Measurements from ENCODE around the gene S100PBP.
A peak's percentile ranks its signal among the peaks of the same experiment; 100 is the strongest.

The S100PBP gene

DNA sequence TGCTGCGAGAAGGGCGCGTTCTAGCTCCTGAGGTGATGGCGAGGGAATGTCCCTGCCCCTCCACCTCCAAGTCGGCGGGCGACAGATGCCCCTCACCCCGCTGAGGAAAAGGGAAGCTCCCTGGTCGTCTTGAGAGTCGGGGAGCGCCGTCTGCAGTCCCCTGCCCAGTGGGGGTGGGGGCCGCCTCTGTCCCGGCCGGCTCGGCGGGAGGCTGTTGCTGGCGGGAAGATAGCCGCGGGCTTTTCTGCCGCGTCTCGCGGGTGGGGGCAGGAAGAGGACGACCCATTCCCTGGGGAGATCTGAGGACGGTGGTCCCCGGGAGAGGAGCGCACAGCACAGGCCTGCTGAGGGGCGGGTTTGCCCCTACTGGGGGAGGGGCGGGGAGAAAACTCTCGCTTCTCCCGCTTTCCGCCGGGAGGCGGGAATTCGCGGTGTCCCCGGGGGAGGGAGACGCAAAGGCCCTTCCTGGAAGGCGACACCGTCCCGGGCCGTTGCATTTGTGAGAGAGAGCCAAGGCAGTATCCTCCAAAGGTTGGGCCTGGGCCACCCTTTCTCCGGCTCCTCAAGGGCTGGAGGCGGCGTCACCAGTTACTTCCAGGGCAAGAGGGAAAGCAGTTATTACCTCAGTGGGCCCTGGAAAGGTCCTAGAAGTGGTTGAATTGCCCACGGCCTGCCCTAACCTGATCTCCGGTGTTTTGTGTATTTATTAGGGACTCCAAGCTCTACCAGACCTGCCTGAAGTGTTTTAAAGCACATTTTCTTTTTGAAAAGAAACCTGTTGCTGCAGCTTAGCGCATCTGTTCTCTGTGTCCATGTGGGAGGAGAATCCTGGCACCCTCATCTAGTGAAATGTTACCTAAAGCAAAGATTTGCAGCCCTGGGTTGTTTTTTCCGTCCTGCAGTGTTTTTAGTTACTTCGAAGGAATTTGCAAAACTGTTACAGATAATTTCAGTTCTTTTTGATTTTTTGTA is 648 bp downstream of the S100PBP start:
- FAIRE-seq = no peak
- no peak for DNase-seq (ENCODE audit: insufficient read length, low spot score)
- TF ChIP-seq CTCF (IDR thresholded peaks at IDR 0.05; ENCODE audit: insufficient read depth, missing control alignments) = no peak

GRCh38 chr1:32818804-32819541 is 1.5 kb downstream of the S100PBP start:
- DNase-seq (ENCODE audit: insufficient read length, low spot score) = no peak
- no peak for TF ChIP-seq CTCF (IDR thresholded peaks at IDR 0.05; ENCODE audit: insufficient read depth, missing control alignments)
- no peak for FAIRE-seq

DNA sequence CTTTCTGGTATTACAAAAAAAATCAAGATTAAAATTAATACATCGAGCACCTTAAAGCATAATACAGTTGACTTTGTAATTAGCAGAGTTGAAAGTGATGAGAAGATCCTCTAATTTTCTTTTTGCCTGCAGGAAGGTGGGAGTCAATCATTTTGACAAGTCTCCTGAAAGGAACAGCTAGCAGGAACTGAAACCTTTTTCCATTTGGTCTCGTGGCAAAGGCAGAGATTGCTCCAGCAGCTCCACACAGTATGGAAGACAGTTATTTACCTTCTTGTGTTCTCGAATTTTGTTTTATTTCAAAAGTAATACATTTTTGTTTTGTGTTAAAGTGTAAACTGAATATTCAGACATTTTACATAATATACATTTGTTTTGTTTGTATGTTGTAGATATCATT is 7.7 kb downstream of the S100PBP start:
- FAIRE-seq = no peak
- no peak for DNase-seq (ENCODE audit: insufficient read length, low spot score)
- no peak for TF ChIP-seq CTCF (IDR thresholded peaks at IDR 0.05; ENCODE audit: insufficient read depth, missing control alignments)

- DNase-seq (ENCODE audit: insufficient read length, low spot score) (no peak), FAIRE-seq (no peak)
- peak; percentile 39 for TF ChIP-seq CTCF (IDR thresholded peaks at IDR 0.05; ENCODE audit: insufficient read depth, missing control alignments)
These were observed 10.9 kb downstream of the S100PBP start for GRCh38 chr1:32828341-32828740.

DNA sequence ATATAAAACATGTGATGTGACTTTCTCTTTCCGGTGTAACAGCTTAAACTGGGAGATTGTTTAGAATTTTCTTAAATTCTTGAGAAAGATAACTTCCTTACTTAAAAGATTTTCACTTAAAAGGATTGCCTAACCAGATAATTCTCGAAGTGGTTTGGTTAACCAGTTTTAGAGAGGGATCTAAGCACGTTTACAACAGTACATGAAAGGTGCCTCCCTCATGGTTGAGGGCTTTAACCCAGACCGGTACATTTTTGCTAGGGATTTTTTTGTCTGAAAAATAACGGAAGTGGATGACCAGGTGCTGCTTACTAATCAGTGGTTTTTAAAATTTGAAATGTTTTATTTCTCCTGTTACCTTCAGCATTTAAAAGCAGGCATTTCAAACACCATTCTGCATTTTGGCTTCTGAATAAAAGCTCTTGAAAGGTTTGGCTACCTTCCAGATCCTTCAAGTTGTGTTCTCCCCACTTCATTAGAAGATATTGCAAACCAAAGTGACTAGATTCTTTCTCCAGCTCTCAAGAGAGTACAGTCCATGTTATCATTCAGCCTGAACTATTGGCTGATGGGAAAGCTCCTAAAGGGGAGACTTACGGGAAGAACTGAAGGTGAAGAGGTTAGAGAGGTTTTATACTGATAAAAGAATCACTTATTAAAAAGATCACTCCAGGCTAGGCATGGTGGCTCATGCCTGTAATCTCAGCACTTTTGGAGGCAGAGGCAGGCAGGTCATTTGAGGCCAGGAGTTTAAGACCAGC is 12.8 kb downstream of the S100PBP start:
- FAIRE-seq (no peak), DNase-seq (ENCODE audit: insufficient read length, low spot score) (no peak)
- no peak for TF ChIP-seq CTCF (IDR thresholded peaks at IDR 0.05; ENCODE audit: insufficient read depth, missing control alignments)

- no peak for DNase-seq (ENCODE audit: insufficient read length, low spot score)
- FAIRE-seq = no peak
- no peak for TF ChIP-seq CTCF (IDR thresholded peaks at IDR 0.05; ENCODE audit: insufficient read depth, missing control alignments)
These were observed 14.4 kb downstream of the S100PBP start for GRCh38 chr1:32831878-32832277.
